Liver (tissue), 9 donors: Measurements from ENCODE around the gene IP6K1. TPM values are rescaled to one million over a fixed set of nuclear protein-coding genes. Genes with fewer than 3 reads are reported as not detected.

Experiments
- DNase-seq: peaks from one replicate; pipeline ENCODE4 v3.0.0-alpha.2; 2017; ENCODE audit warnings: low spot score
- H3K27ac ChIP-seq, 2 donors: one replicate each; pipeline ENCODE4 v1.7.0; 2013; ENCODE audit warnings: inconsistent platforms in 2 of 2, low read length in 2 of 2, control low read depth in 1 of 2, low read depth in 1 of 2, mild to moderate bottlenecking in 1 of 2
- H3K27me3 ChIP-seq, 4 donors: one replicate each; pipeline versions ENCODE4 v1.6.1 to v1.7.0; 2013; ENCODE audit warnings: low read length in 3 of 4, inconsistent platforms in 1 of 4, mild to moderate bottlenecking in 1 of 4, moderate library complexity in 1 of 4; ENCODE audit not compliant: control insufficient read depth in 4 of 4, insufficient read depth in 4 of 4
- H3K36me3 ChIP-seq, 4 donors: one replicate each; pipeline versions ENCODE4 v1.6.1 to v1.7.0; 2013; ENCODE audit warnings: low read length in 3 of 4, mild to moderate bottlenecking in 3 of 4, low read depth in 1 of 4, moderate library complexity in 1 of 4; ENCODE audit not compliant: control insufficient read depth in 4 of 4, insufficient read depth in 3 of 4
- H3K4me1 ChIP-seq, 4 donors: one replicate each; pipeline versions ENCODE4 v1.6.1 to v1.7.0; 2013; ENCODE audit warnings: low read length in 3 of 4, mild to moderate bottlenecking in 3 of 4, moderate library complexity in 1 of 4; ENCODE audit not compliant: control insufficient read depth in 4 of 4, insufficient read depth in 4 of 4
- H3K4me3 ChIP-seq, 3 donors: one replicate each; pipeline versions ENCODE4 v1.6.1 to v1.7.0; 2013; ENCODE audit warnings: low read length in 3 of 3, control low read depth in 1 of 3, low read depth in 1 of 3, mild to moderate bottlenecking in 1 of 3
- H3K9ac ChIP-seq, 2 donors: one replicate each; pipeline ENCODE4 v1.7.0; 2013; ENCODE audit warnings: low read length in 2 of 2, mild to moderate bottlenecking in 2 of 2, moderate library complexity in 2 of 2, control low read depth in 1 of 2, low read depth in 1 of 2
- H3K9me3 ChIP-seq, 4 donors: one replicate each; pipeline versions ENCODE4 v1.6.1 to v1.7.0; 2013; ENCODE audit warnings: low read length in 3 of 4; ENCODE audit not compliant: control insufficient read depth in 4 of 4
- CTCF ChIP-seq: fragments of 150-350 bp; IDR thresholded peaks from 2 replicates; pipeline ENCODE4 v1.5.1; 2017; ENCODE audit warnings: improper control_type of control experiment, low read depth, low read length; ENCODE audit not compliant: missing input control
- EGR1 ChIP-seq, 2 donors: IDR thresholded peaks; 2 replicates each; pipeline ENCODE4 v1.6.1; 2016 to 2018; ENCODE audit warnings: antibody characterized with exemption in 2 of 2, low read depth in 2 of 2
- FOXA1 ChIP-seq: IDR thresholded peaks from 2 replicates; pipeline ENCODE4 v1.6.1; 2016; ENCODE audit warnings: antibody characterized with exemption
- FOXA2 ChIP-seq: IDR thresholded peaks from 2 replicates; pipeline ENCODE4 v1.6.1; 2016; ENCODE audit warnings: antibody characterized with exemption
- GABPA ChIP-seq, 2 donors: IDR thresholded peaks in 1 of 2; conservative IDR thresholded peaks in 1 of 2; 2 replicates each; pipeline ENCODE4 v1.6.1; 2016; ENCODE audit warnings: antibody characterized with exemption in 2 of 2, mild to moderate bottlenecking in 1 of 2, moderate library complexity in 1 of 2
- HNF4A ChIP-seq, 2 donors: conservative IDR thresholded peaks; 2 replicates each; pipeline ENCODE4 v1.6.1; 2016; ENCODE audit warnings: antibody characterized with exemption in 2 of 2, mild to moderate bottlenecking in 2 of 2
- HNF4G ChIP-seq: IDR thresholded peaks from 2 replicates; pipeline ENCODE4 v1.6.1; 2016; ENCODE audit warnings: antibody characterized with exemption
- JUND ChIP-seq, 2 donors: IDR thresholded peaks; 2 replicates each; pipeline ENCODE4 v1.6.1; 2016; ENCODE audit warnings: antibody characterized with exemption in 2 of 2
- MAX ChIP-seq: IDR thresholded peaks from 2 replicates; pipeline ENCODE4 v1.6.1; 2016; ENCODE audit warnings: antibody characterized with exemption
- NR2F2 ChIP-seq: IDR thresholded peaks from 2 replicates; pipeline ENCODE4 v1.6.1; 2016; ENCODE audit warnings: antibody characterized with exemption
- RAD21 ChIP-seq, 2 donors: IDR thresholded peaks; 2 replicates each; pipeline ENCODE4 v1.6.1; 2016; ENCODE audit warnings: antibody characterized with exemption in 2 of 2, mild to moderate bottlenecking in 2 of 2
- RXRA ChIP-seq, 2 donors: IDR thresholded peaks; 2 replicates each; pipeline ENCODE4 v1.6.1; 2017 to 2018; ENCODE audit warnings: antibody characterized with exemption in 2 of 2, mild to moderate bottlenecking in 1 of 2
- SP1 ChIP-seq: IDR thresholded peaks from 2 replicates; pipeline ENCODE4 v1.6.1; 2018; ENCODE audit warnings: antibody characterized with exemption, mild to moderate bottlenecking
- TAF1 ChIP-seq: conservative IDR thresholded peaks from 2 replicates; pipeline ENCODE4 v1.6.1; 2016; ENCODE audit warnings: antibody characterized with exemption, mild to moderate bottlenecking
- YY1 ChIP-seq: IDR thresholded peaks from 2 replicates; pipeline ENCODE4 v1.6.1; 2016; ENCODE audit warnings: antibody characterized with exemption, mild to moderate bottlenecking
- ZBTB33 ChIP-seq: IDR thresholded peaks from 2 replicates; pipeline ENCODE4 v1.6.1; 2016; ENCODE audit warnings: antibody characterized with exemption
- WGBS: extraction: QIAGEN DNeasy Blood & Tissue Kit; methylation state at CpG from one replicate; pipeline ENCODE4 v1.1.7; 2013; 5-methylcytosine and 5-hydroxymethylcytosine counted together
- polyA plus RNA-seq, 2 donors: library from polyadenylated mRNA; stranded (reverse) in 1 of 2; unstranded in 1 of 2; fragments of 200-250 nt in 1 of 2; fragments of >200 nt in 1 of 2; fragmentation: Nextera tagmentation in 1 of 2; extraction: Ambion mirVana in 1 of 2; gene quantifications; one replicate each; pipeline versions ENCODE4 v1.2.1 to v1.2.3, GENCODE V29; 2013 to 2015
- total RNA-seq, 2 donors: library from RNA; depleted of rRNA; stranded (reverse); fragments of >200 nt; gene quantifications; one replicate each; pipeline ENCODE4 v1.2.3, GENCODE V29; 2014
- TF ChIP-seq, protein P1 (sequence below): IDR thresholded peaks from 2 replicates; pipeline ENCODE4 v1.6.1; 2016; ENCODE audit warnings: antibody characterized with exemption
- TF ChIP-seq, protein P2 (sequence below): IDR thresholded peaks from 2 replicates; pipeline ENCODE4 v1.6.1; 2016; ENCODE audit warnings: antibody characterized with exemption, mild to moderate bottlenecking
- donor health status: healthy.
- donor health status: healthy.
- donor health status: healthy.
- donor health status: healthy.
- donor health status: healthy.

IP6K1 gene
- total and polyA plus RNA-seq, 4 donors, result 6.6 to 32.3 (median 18.1) TPM

DNA sequence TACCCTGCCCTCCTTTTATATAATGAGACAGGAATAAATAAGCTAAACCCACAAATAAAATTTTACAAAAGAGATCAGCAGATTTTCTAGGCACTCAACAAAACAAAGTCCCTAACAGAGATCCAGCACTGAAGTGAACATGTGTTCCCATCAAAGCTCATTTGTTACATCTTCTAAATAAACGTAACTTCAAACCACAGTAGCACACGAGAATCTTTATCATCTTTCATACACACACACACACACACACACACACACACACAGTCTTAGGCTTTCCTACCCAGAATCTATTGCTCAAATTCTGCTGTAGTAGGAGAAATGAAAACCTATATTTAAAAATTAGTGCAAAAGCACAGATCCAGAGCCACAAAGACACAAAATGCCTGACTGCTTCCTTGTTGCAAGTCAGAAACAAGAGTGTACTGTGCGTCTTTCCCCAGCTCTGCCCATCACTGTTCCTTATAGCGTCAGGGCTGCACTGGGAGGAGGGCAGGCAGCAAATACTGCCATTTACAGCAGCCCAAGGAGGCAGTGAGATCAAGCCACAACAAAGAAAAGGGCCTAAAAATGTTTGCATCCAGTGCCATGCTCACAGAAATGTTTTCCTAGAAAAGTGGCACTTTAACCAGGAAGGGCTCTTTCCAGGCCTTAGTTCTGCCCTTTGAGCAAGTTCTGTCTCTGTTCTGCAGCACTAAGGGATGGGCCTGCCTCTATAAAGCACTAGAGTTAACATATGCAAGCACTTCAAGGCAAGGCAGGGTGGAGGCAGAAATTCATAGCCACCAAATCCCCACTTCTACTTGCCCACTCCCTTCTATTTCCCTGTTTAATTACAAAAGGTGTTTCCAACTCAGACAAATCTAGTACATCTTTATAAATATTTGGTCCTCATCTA, 6.0 kb downstream of the IP6K1 start:
- 81% methylated on average over 4 of the region's 4 CpGs for WGBS

GRCh38 chr3:49779358-49780079, 6.8 kb downstream of the IP6K1 start:
- peaks cover 3 to 8% (median 5%) of the 10 kb centered on the region in 4 donors for H3K4me1 ChIP-seq
- no peak for DNase-seq

More for the DNA sequence above, 6.0 kb downstream of the IP6K1 start:
- Histone ChIP-seq H3K4me1 (peaks cover 5 to 11% (median 7%) of the 10 kb centered on the region in 4 donors), H3K4me3 (no peak overlapping the region), H3K9me3 (no peaks in the 10 kb centered on the region), H3K36me3 (peaks cover 0 to 5% (median 2%) of the 10 kb centered on the region in 4 donors), H3K9ac (no peak overlapping the region), H3K27ac (no peak overlapping the region), H3K27me3 (no peaks in the 10 kb centered on the region)
- no peak for TF ChIP-seq NR2F2
- no peak for DNase-seq

More at GRCh38 chr3:49779358-49780079, 6.8 kb downstream of the IP6K1 start:
- H3K9me3 ChIP-seq, result no peaks in the 10 kb centered on the region
- 97% methylated on average over 5 of the region's 5 CpGs for WGBS
- H3K4me3 ChIP-seq, result no peak overlapping the region
- peaks cover 0 to 6% (median 1%) of the 10 kb centered on the region in 4 donors for H3K36me3 ChIP-seq
- H3K9ac ChIP-seq, result no peak overlapping the region
- TF ChIP-seq NR2F2 (no peak), EGR1 (IDR thresholded peaks at IDR 0.05; ENCODE audit: low read depth in 2 of 2) (no peak), RXRA (IDR thresholded peaks at IDR 0.05) (no peak), HNF4G (no peak), FOXA1 (no peak), GABPA (IDR thresholded peaks at IDR 0.05 in 1 of 2, conservative IDR thresholded peaks at IDR 0.05 in 1 of 2) (no peak), HNF4A (conservative IDR thresholded peaks at IDR 0.05) (no peak), MAX (no peak), RAD21 (IDR thresholded peaks at IDR 0.05) (no peak), CTCF (no peak), TAF1 (no peak), YY1 (no peak), SP1 (no peak), FOXA2 (no peak), JUND (IDR thresholded peaks at IDR 0.05) (no peak), ZBTB33 (no peak)
- TF ChIP-seq, protein P1, sequence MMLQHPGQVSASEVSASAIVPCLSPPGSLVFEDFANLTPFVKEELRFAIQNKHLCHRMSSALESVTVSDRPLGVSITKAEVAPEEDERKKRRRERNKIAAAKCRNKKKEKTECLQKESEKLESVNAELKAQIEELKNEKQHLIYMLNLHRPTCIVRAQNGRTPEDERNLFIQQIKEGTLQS, result no peak
- TF ChIP-seq, protein P2, sequence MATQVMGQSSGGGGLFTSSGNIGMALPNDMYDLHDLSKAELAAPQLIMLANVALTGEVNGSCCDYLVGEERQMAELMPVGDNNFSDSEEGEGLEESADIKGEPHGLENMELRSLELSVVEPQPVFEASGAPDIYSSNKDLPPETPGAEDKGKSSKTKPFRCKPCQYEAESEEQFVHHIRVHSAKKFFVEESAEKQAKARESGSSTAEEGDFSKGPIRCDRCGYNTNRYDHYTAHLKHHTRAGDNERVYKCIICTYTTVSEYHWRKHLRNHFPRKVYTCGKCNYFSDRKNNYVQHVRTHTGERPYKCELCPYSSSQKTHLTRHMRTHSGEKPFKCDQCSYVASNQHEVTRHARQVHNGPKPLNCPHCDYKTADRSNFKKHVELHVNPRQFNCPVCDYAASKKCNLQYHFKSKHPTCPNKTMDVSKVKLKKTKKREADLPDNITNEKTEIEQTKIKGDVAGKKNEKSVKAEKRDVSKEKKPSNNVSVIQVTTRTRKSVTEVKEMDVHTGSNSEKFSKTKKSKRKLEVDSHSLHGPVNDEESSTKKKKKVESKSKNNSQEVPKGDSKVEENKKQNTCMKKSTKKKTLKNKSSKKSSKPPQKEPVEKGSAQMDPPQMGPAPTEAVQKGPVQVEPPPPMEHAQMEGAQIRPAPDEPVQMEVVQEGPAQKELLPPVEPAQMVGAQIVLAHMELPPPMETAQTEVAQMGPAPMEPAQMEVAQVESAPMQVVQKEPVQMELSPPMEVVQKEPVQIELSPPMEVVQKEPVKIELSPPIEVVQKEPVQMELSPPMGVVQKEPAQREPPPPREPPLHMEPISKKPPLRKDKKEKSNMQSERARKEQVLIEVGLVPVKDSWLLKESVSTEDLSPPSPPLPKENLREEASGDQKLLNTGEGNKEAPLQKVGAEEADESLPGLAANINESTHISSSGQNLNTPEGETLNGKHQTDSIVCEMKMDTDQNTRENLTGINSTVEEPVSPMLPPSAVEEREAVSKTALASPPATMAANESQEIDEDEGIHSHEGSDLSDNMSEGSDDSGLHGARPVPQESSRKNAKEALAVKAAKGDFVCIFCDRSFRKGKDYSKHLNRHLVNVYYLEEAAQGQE, result no peak
- no peaks in the 10 kb centered on the region for H3K27me3 ChIP-seq
- no peak overlapping the region for H3K27ac ChIP-seq
